GM06990 (cell line): Measurements from ENCODE around the gene ANGPTL4.
A peak's percentile ranks its signal among the peaks of the same experiment; 100 is the strongest.

ENCODE experiments used
- DNase-seq: peaks from one replicate; pipeline ENCODE4 v3.0.0-alpha.2; 2011; ENCODE audit not compliant: insufficient read length; ENCODE audit errors: extremely low read depth
- H3K27me3 ChIP-seq: replicated peaks from 2 replicates; pipeline ENCODE4 v1.6.0; 2011; ENCODE audit warnings: low read length; ENCODE audit not compliant: control insufficient read depth, insufficient read depth
- H3K36me3 ChIP-seq: 2 replicates; pipeline ENCODE4 v1.5.1; 2011; ENCODE audit warnings: low read length; ENCODE audit not compliant: control insufficient read depth, insufficient read depth
- H3K4me3 ChIP-seq: replicated peaks from 2 replicates; pipeline ENCODE4 v1.5.1; 2011; ENCODE audit warnings: low read depth, mild to moderate bottlenecking, control low read depth, low read length
- CTCF ChIP-seq: IDR thresholded peaks from 2 replicates; pipeline ENCODE4 v1.5.1; 2011; ENCODE audit warnings: low read length, control low read depth, mild to moderate bottlenecking, inconsistent platforms; ENCODE audit not compliant: insufficient read depth, poor library complexity, severe bottlenecking

ANGPTL4 gene

GRCh38 chr19:8386990-8387389 lies 23.0 kb downstream of the ANGPTL4 start:
- no peaks in the 10 kb centered on the region for H3K36me3 ChIP-seq
- TF ChIP-seq CTCF: no peak
- no peaks in the 10 kb centered on the region for H3K27me3 ChIP-seq
- DNase-seq: no peak
- H3K4me3 ChIP-seq: no peak overlapping the region

- no peaks in the 10 kb centered on the region for H3K27me3 ChIP-seq
- no peak overlapping the region for H3K4me3 ChIP-seq
- no peak for DNase-seq
- H3K36me3 ChIP-seq: no peaks in the 10 kb centered on the region
- no peak for TF ChIP-seq CTCF
Observed at GRCh38 chr19:8387688-8388611, 24.0 kb downstream of the ANGPTL4 start.

GRCh38 chr19:8388612-8388958 lies 24.6 kb downstream of the ANGPTL4 start:
- Histone ChIP-seq H3K27me3 (no peaks in the 10 kb centered on the region), H3K36me3 (no peaks in the 10 kb centered on the region), H3K4me3 (no peak overlapping the region)
- TF ChIP-seq CTCF: no peak
- no peak for DNase-seq

GRCh38 chr19:8389891-8390616 lies 26.1 kb downstream of the ANGPTL4 start, which contains the start of gene RAB11B:
TSS of gene RAB11B (plus strand) at chr19:8390360. CDS start at chr19:8390417, 57 bp downstream.
- peak within 1 kb of the TSS; percentile 77 for H3K4me3 ChIP-seq
- peak; percentile 99 for DNase-seq
- no peak for TF ChIP-seq CTCF

GRCh38 chr19:8390617-8390981 lies 26.6 kb downstream of the ANGPTL4 start:
- no peak for TF ChIP-seq CTCF
- Histone ChIP-seq H3K36me3 (no peaks in the 10 kb centered on the region; the same call in none of the 2 replicates), H3K4me3 (peak overlapping the region; percentile 77), H3K27me3 (no peaks in the 10 kb centered on the region)
- DNase-seq: peak; percentile 90

More at GRCh38 chr19:8389891-8390616, 26.1 kb downstream of the ANGPTL4 start, which contains the start of gene RAB11B:
- H3K36me3 ChIP-seq: no peaks in the 10 kb centered on the region; the same call in 1 of the 2 replicates
- no peaks in the 10 kb centered on the region for H3K27me3 ChIP-seq
